IMR-90 (cell line): ENCODE results near the gene DHRS12. TPM values are rescaled to one million over a fixed set of nuclear protein-coding genes. Genes with fewer than 3 reads are reported as not detected.

Experiments used
- ATAC-seq: fragments of 200-7000 bp; cut with Tn5 transposase; 2 replicates; pipeline ENCODE4 v1.9.1; 2020; ENCODE audit warnings: low read depth, mild to moderate bottlenecking, moderate library complexity
- BruUV-seq: library from RNA; stranded (reverse); fragments of 400-500 nt; replicated peaks from 2 replicates; lab custom pipeline; 2021; lab: Mats Ljungman, UMichigan
- CTCF ChIA-PET: fragments of 300-600 bp; formaldehyde crosslinking; extraction: SDS; loops from one replicate; lab custom pipeline; 2021; ENCODE audit warnings: antibody characterized with exemption; lab: Yijun Ruan, JAX
- POLR2A ChIA-PET: fragments of 300-600 bp; sonication (Branson Sonifier 250); formaldehyde crosslinking; loops from one replicate; lab custom pipeline; 2022; ENCODE audit warnings: antibody characterized with exemption; ENCODE audit not compliant: unreplicated experiment; lab: Charles Lee
- DNase-seq: peaks from one replicate; pipeline ENCODE4 v3.0.0; 2013
- H2AFZ ChIP-seq: replicated peaks from 2 replicates; pipeline ENCODE3; 2013; ENCODE audit warnings: low read length, mild to moderate bottlenecking; ENCODE audit not compliant: poor library complexity
- H2AK5ac ChIP-seq: 2 replicates; pipeline ENCODE4 v1.6.1; 2013; ENCODE audit warnings: low read depth, low read length, inconsistent platforms
- H2AK9ac ChIP-seq: replicated peaks from 2 replicates; pipeline ENCODE3; 2013; ENCODE audit warnings: mild to moderate bottlenecking, low read depth, low read length, moderate library complexity; ENCODE audit not compliant: poor library complexity
- H2BK120ac ChIP-seq: 2 replicates; pipeline ENCODE4 v1.6.1; 2013; ENCODE audit warnings: low read depth, low read length, inconsistent platforms
- H2BK15ac ChIP-seq: 3 replicates; pipeline ENCODE4 v1.6.1; 2013; ENCODE audit warnings: low read depth, low read length, inconsistent platforms
- H2BK20ac ChIP-seq: 2 replicates; pipeline ENCODE4 v1.6.1; 2013; ENCODE audit warnings: low read depth, mild to moderate bottlenecking, inconsistent platforms, low read length, moderate library complexity
- H2BK5ac ChIP-seq: 2 replicates; pipeline ENCODE4 v1.6.1; 2013; ENCODE audit warnings: mild to moderate bottlenecking, low read depth, low read length, inconsistent platforms; ENCODE audit not compliant: poor library complexity, severe bottlenecking
- H3K14ac ChIP-seq: replicated peaks from 2 replicates; pipeline ENCODE4 v1.6.1; 2013; ENCODE audit warnings: low read depth, low read length, inconsistent platforms
- H3K18ac ChIP-seq: 2 replicates; pipeline ENCODE4 v1.6.1; 2013; ENCODE audit warnings: low read depth, low read length, control low read depth
- H3K23ac ChIP-seq: 2 replicates; pipeline ENCODE4 v1.6.1; 2013; ENCODE audit warnings: low read depth, low read length, inconsistent platforms
- H3K27ac ChIP-seq: 2 replicates; pipeline ENCODE4 v1.5.1; 2013; ENCODE audit warnings: mild to moderate bottlenecking, control low read depth, low read length; ENCODE audit not compliant: insufficient read depth
- H3K27me3 ChIP-seq: 2 replicates; pipeline ENCODE4 v1.6.1; 2013; ENCODE audit warnings: low read length; ENCODE audit not compliant: control insufficient read depth, insufficient read depth
- H3K36me3 ChIP-seq: 2 replicates; pipeline ENCODE4 v1.6.1; 2013; ENCODE audit warnings: low read length, mixed read lengths; ENCODE audit not compliant: control insufficient read depth, insufficient read depth
- H3K4ac ChIP-seq: 2 replicates; pipeline ENCODE4 v1.6.1; 2013; ENCODE audit warnings: low read depth, low read length, inconsistent platforms
- H3K4me1 ChIP-seq: 2 replicates; pipeline ENCODE4 v1.6.1; 2013; ENCODE audit warnings: low read length, mixed read lengths; ENCODE audit not compliant: control insufficient read depth, insufficient read depth
- H3K4me2 ChIP-seq: 2 replicates; pipeline ENCODE4 v1.6.1; 2013; ENCODE audit warnings: low read depth, mild to moderate bottlenecking, control low read depth, low read length, moderate library complexity
- H3K4me3 ChIP-seq: 2 replicates; pipeline ENCODE4 v1.5.1; 2013; ENCODE audit warnings: low read depth, mild to moderate bottlenecking, control low read depth, low read length, moderate library complexity; ENCODE audit not compliant: insufficient read depth
- H3K56ac ChIP-seq: 2 replicates; pipeline ENCODE4 v1.6.1; 2013; ENCODE audit warnings: low read length, inconsistent platforms; ENCODE audit not compliant: insufficient read depth; ENCODE audit errors: extremely low read depth
- H3K79me1 ChIP-seq, 2 experiments: 2 replicates each; pipeline ENCODE4 v1.6.1; 2013; ENCODE audit warnings: low read length in 2 of 2, inconsistent platforms in 1 of 2, low read depth in 1 of 2
- H3K9ac ChIP-seq: 2 replicates; pipeline ENCODE4 v1.6.1; 2013; ENCODE audit warnings: low read depth, low read length, control low read depth
- H3K9me1 ChIP-seq: 2 replicates; pipeline ENCODE4 v1.6.1; 2013; ENCODE audit warnings: low read length, inconsistent platforms; ENCODE audit not compliant: insufficient read depth
- H3K9me3 ChIP-seq: 2 replicates; pipeline ENCODE4 v1.6.1; 2013; ENCODE audit warnings: low read length; ENCODE audit not compliant: control insufficient read depth, insufficient read depth
- H4K20me1 ChIP-seq: 2 replicates; pipeline ENCODE4 v1.6.1; 2013; ENCODE audit warnings: low read length, inconsistent platforms; ENCODE audit not compliant: insufficient read depth
- H4K5ac ChIP-seq: 2 replicates; pipeline ENCODE4 v1.6.1; 2013; ENCODE audit warnings: mild to moderate bottlenecking, low read depth, low read length, control low read depth
- H4K8ac ChIP-seq, 2 experiments: 2 replicates each; pipeline ENCODE4 v1.6.1; 2013; ENCODE audit warnings: low read depth in 2 of 2, low read length in 2 of 2, control low read depth in 1 of 2, inconsistent platforms in 1 of 2
- H4K91ac ChIP-seq: 2 replicates; pipeline ENCODE4 v1.6.1; 2013; ENCODE audit warnings: low read depth, low read length, inconsistent platforms; ENCODE audit not compliant: insufficient read depth
- BHLHE40 ChIP-seq: fragments of 150-350 bp; IDR thresholded peaks from 2 replicates; pipeline ENCODE4 v1.6.1; 2016; ENCODE audit warnings: mild to moderate bottlenecking, low read depth, low read length
- CEBPB ChIP-seq: IDR thresholded peaks from 2 replicates; pipeline ENCODE4 v1.6.1; 2012; ENCODE audit warnings: low read depth, low read length, improper control_type of control experiment
- CHD1 ChIP-seq: IDR thresholded peaks from 2 replicates; pipeline ENCODE4 v1.6.1; 2012; ENCODE audit warnings: low read depth, low read length, improper control_type of control experiment
- FOS ChIP-seq: fragments of 150-350 bp; IDR thresholded peaks from 2 replicates; pipeline ENCODE4 v1.6.1; 2016; ENCODE audit warnings: low read depth, low read length
- MAFK ChIP-seq: IDR thresholded peaks from 2 replicates; pipeline ENCODE4 v1.6.1; 2012; ENCODE audit warnings: low read depth, low read length, improper control_type of control experiment
- MAZ ChIP-seq: IDR thresholded peaks from 2 replicates; pipeline ENCODE4 v1.6.1; 2012; ENCODE audit warnings: low read depth, mild to moderate bottlenecking, low read length, improper control_type of control experiment, moderate library complexity, borderline replicate concordance
- MXI1 ChIP-seq: IDR thresholded peaks from 2 replicates; pipeline ENCODE4 v1.6.1; 2012; ENCODE audit warnings: low read depth, mild to moderate bottlenecking, low read length, moderate library complexity, borderline replicate concordance
- NFE2L2 ChIP-seq: fragments of 150-350 bp; IDR thresholded peaks from 2 replicates; pipeline ENCODE4 v1.6.1; 2016; ENCODE audit warnings: low read depth, mild to moderate bottlenecking, low read length
- POLR2A ChIP-seq: IDR thresholded peaks from 2 replicates; pipeline ENCODE4 v1.6.1; 2012; ENCODE audit warnings: mild to moderate bottlenecking, low read depth, low read length
- RAD21 ChIP-seq: IDR thresholded peaks from 2 replicates; pipeline ENCODE4 v1.6.1; 2012; ENCODE audit warnings: low read length, improper control_type of control experiment
- RCOR1 ChIP-seq: IDR thresholded peaks from 2 replicates; pipeline ENCODE4 v1.6.1; 2012; ENCODE audit warnings: mild to moderate bottlenecking, low read length, improper control_type of control experiment; ENCODE audit not compliant: insufficient replicate concordance
- RFX5 ChIP-seq: IDR thresholded peaks from 2 replicates; pipeline ENCODE4 v1.8.0; 2012; ENCODE audit warnings: low read depth, mild to moderate bottlenecking, low read length, moderate library complexity
- SMC3 ChIP-seq: fragments of 150-350 bp; IDR thresholded peaks from 2 replicates; pipeline ENCODE4 v1.6.1; 2016; ENCODE audit warnings: low read depth, mild to moderate bottlenecking, antibody characterized with exemption, low read length, moderate library complexity
- USF2 ChIP-seq: fragments of 150-350 bp; IDR thresholded peaks from 2 replicates; pipeline ENCODE4 v1.6.1; 2017; ENCODE audit warnings: mild to moderate bottlenecking, antibody characterized with exemption, low read length, low read depth
- WGBS, 2 experiments: methylation state at CpG; one replicate each; pipeline versions ENCODE4 v1.1.5 to v1.1.7; 2013; ENCODE audit warnings: missing lambda C conversion rate in 2 of 2; ENCODE audit not compliant: insufficient read length in 1 of 2; ENCODE audit errors: extremely low coverage in 2 of 2; 5-methylcytosine and 5-hydroxymethylcytosine counted together
- dilution Hi-C: fragments of 300-500 bp; cut with HindIII; formaldehyde crosslinking; loops from one replicate; pipeline ENCODE4 v1.14.3; 2018; ENCODE audit warnings: low sequenced_read_pairs; ENCODE audit not compliant: unreplicated experiment
- in situ Hi-C: fragments of 300-500 bp; cut with MboI; formaldehyde crosslinking; loops from 3 replicates; pipeline ENCODE4 v1.14.3; 2019; ENCODE audit warnings: low sequenced_read_pairs, inconsistent platforms, mixed read lengths
- intact Hi-C: fragments of 100-400 bp; cut with micrococcal nuclease; formaldehyde crosslinking; loops from 2 replicates; pipeline ENCODE4 v1.10.0; 2022
- polyA plus RNA-seq, 3 experiments: library from polyadenylated mRNA; depleted of rRNA; stranded (reverse); fragments of >200 nt; gene quantifications; 2 replicates each; pipeline ENCODE4 v1.2.3, GENCODE V29; 2012; ENCODE audit warnings: low replicate concordance in 1 of 3
- total RNA-seq: library from RNA; depleted of rRNA; stranded (reverse); fragments of >200 nt; gene quantifications from 2 replicates; pipeline ENCODE4 v1.2.3, GENCODE V29; 2012
- TF ChIP-seq, protein P1 (sequence below): conservative IDR thresholded peaks from 2 replicates; pipeline ENCODE4 v1.5.1; 2012; ENCODE audit warnings: mild to moderate bottlenecking, low read depth, low read length, improper control_type of control experiment
- TF ChIP-seq, protein P2 (sequence below): fragments of 150-350 bp; IDR thresholded peaks from 2 replicates; pipeline ENCODE4 v1.6.1; 2016; ENCODE audit warnings: low read depth, mild to moderate bottlenecking, low read length, moderate library complexity, borderline replicate concordance

DHRS12 gene
- total and polyA plus RNA-seq, 2 of the 4 experiments (the other 2 are of a cell fraction), result 1.3 to 1.6 TPM

GRCh38 chr13:51776179-51776578, 27.8 kb downstream of the DHRS12 start:
- H3K27ac ChIP-seq, result no peak overlapping the region
- dilution Hi-C loops (no loop called here), in situ Hi-C loops (no loop called here), intact Hi-C loops (no loop called here)
- H3K9me1 ChIP-seq, result no peaks in the 10 kb centered on the region
- no peaks in the 10 kb centered on the region for H3K36me3 ChIP-seq
- POLR2A ChIA-PET, result no interaction called here
- no peaks in the 10 kb centered on the region for H3K79me1 ChIP-seq
- H3K4ac ChIP-seq, result no peak overlapping the region
- H3K18ac ChIP-seq, result no peak overlapping the region
- no peak overlapping the region for H2BK120ac ChIP-seq
- no peak overlapping the region for H2AK5ac ChIP-seq
- no peak overlapping the region for H4K5ac ChIP-seq
- no peak for DNase-seq
- BruUV-seq, result no TSS peak
- no peak for ATAC-seq
- H4K20me1 ChIP-seq, result no peaks in the 10 kb centered on the region
- H3K9ac ChIP-seq, result no peak overlapping the region
- H3K4me3 ChIP-seq, result no peak overlapping the region
- H2BK20ac ChIP-seq, result no peak overlapping the region
- H3K4me2 ChIP-seq, result no peak overlapping the region
- H2BK5ac ChIP-seq, result no peak overlapping the region
- no peak overlapping the region for H2BK15ac ChIP-seq
- CTCF ChIA-PET, result no interaction called here
- WGBS, 2 experiments, result 100% methylated on average over 1 of the region's 7 CpGs; no CpG with 5 or more reads in 1 of the 2 experiments
- peaks cover 10% of the 10 kb centered on the region for H3K27me3 ChIP-seq
- no peaks in the 10 kb centered on the region for H3K9me3 ChIP-seq
- H4K91ac ChIP-seq, result no peak overlapping the region
- H2AFZ ChIP-seq, result no peak overlapping the region
- no peak overlapping the region for H2AK9ac ChIP-seq
- H3K23ac ChIP-seq, result no peak overlapping the region
- no peak overlapping the region for H4K8ac ChIP-seq
- no peak for TF ChIP-seq USF2
- TF ChIP-seq RAD21, result no peak
- TF ChIP-seq MAFK, result no peak
- no peak for TF ChIP-seq POLR2A
- TF ChIP-seq CHD1, result no peak
- TF ChIP-seq, protein P1, sequence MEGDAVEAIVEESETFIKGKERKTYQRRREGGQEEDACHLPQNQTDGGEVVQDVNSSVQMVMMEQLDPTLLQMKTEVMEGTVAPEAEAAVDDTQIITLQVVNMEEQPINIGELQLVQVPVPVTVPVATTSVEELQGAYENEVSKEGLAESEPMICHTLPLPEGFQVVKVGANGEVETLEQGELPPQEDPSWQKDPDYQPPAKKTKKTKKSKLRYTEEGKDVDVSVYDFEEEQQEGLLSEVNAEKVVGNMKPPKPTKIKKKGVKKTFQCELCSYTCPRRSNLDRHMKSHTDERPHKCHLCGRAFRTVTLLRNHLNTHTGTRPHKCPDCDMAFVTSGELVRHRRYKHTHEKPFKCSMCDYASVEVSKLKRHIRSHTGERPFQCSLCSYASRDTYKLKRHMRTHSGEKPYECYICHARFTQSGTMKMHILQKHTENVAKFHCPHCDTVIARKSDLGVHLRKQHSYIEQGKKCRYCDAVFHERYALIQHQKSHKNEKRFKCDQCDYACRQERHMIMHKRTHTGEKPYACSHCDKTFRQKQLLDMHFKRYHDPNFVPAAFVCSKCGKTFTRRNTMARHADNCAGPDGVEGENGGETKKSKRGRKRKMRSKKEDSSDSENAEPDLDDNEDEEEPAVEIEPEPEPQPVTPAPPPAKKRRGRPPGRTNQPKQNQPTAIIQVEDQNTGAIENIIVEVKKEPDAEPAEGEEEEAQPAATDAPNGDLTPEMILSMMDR, result no peak
- no peak for TF ChIP-seq MAZ
- TF ChIP-seq MXI1, result no peak
- TF ChIP-seq, protein P2, sequence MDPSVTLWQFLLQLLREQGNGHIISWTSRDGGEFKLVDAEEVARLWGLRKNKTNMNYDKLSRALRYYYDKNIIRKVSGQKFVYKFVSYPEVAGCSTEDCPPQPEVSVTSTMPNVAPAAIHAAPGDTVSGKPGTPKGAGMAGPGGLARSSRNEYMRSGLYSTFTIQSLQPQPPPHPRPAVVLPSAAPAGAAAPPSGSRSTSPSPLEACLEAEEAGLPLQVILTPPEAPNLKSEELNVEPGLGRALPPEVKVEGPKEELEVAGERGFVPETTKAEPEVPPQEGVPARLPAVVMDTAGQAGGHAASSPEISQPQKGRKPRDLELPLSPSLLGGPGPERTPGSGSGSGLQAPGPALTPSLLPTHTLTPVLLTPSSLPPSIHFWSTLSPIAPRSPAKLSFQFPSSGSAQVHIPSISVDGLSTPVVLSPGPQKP, result no peak
- no peak for TF ChIP-seq RFX5
- TF ChIP-seq SMC3, result no peak
- no peak for TF ChIP-seq CEBPB
- no peak for TF ChIP-seq RCOR1
- no peak for TF ChIP-seq FOS
- no peak for TF ChIP-seq NFE2L2
- no peak for TF ChIP-seq BHLHE40
- H3K14ac ChIP-seq, result no peak overlapping the region
- no peaks in the 10 kb centered on the region for H3K4me1 ChIP-seq
- H3K56ac ChIP-seq, result no peak overlapping the region
